ENCODE results near the gene RXFP2.

DNA sequence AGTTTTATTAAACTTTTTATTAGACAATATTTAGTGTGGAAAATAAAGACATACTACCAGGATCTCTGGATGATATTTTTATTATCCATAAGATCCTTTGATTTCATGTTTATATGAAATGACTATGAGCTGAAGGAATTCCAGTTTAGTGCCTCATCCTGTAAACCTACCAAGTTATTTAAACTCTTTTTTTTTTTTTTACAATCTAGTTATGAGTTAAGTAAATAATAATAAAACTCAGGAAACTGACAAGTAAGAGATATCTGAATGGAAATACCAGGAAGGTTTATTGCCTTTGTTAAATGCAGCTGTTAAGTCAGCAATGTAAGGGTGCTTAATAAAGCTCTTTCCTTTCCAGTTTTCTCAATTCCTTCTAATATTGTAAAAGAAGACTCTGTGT, 53.9 kb downstream of the RXFP2 start:
- TF ChIP-seq EZH2 (IDR thresholded peaks at IDR 0.05; ENCODE audit: insufficient read depth, poor library complexity, severe bottlenecking) (no peak), EZH2phosphoT487 (IDR thresholded peaks at IDR 0.05; ENCODE audit: insufficient read depth, low read depth) (no peak)

Measured in GM23248 (cell line).